IPS DF 6.9 (cell line): Measurements from ENCODE around the gene IFNA6.

Source experiments
- DNase-seq: peaks from one replicate; pipeline ENCODE4 v3.0.0-alpha.2; 2013; ENCODE audit warnings: low read depth, low spot score
- H3K27ac ChIP-seq: one replicate; pipeline ENCODE4 v1.5.1; 2013; ENCODE audit warnings: low read length, control low read depth
- H3K27me3 ChIP-seq: 2 replicates; pipeline ENCODE4 v1.6.1; 2013; ENCODE audit warnings: mild to moderate bottlenecking, low read length; ENCODE audit not compliant: control insufficient read depth, insufficient read depth
- H3K36me3 ChIP-seq: 2 replicates; pipeline ENCODE4 v1.6.1; 2013; ENCODE audit warnings: low read length; ENCODE audit not compliant: control insufficient read depth, insufficient read depth
- H3K4me1 ChIP-seq: 2 replicates; pipeline ENCODE4 v1.6.1; 2013; ENCODE audit warnings: low read length; ENCODE audit not compliant: control insufficient read depth, insufficient read depth
- H3K4me3 ChIP-seq: 2 replicates; pipeline ENCODE4 v1.5.1; 2013; ENCODE audit warnings: mild to moderate bottlenecking, low read length
- H3K9me3 ChIP-seq: 2 replicates; pipeline ENCODE4 v1.6.1; 2013; ENCODE audit warnings: low read length, inconsistent platforms; ENCODE audit not compliant: control insufficient read depth, insufficient read depth
- WGBS: extraction: QIAGEN DNeasy Blood & Tissue Kit; methylation state at CpG from one replicate; pipeline ENCODE4 v1.1.7; 2013; ENCODE audit warnings: mixed read lengths, missing lambda C conversion rate; ENCODE audit not compliant: insufficient read length, insufficient coverage; 5-methylcytosine and 5-hydroxymethylcytosine counted together

IFNA6 gene

GRCh38 chr9:21331676-21332402 is 18.8 kb downstream of the IFNA6 start:
- Histone ChIP-seq H3K27ac (no peak overlapping the region), H3K36me3 (no peaks in the 10 kb centered on the region), H3K4me1 (peaks cover 4% of the 10 kb centered on the region; the same call in 1 of the 2 replicates), H3K27me3 (no peaks in the 10 kb centered on the region), H3K4me3 (no peak overlapping the region), H3K9me3 (no peaks in the 10 kb centered on the region)
- WGBS: no CpG with 5 or more reads among the region's 5 CpGs
- no peak for DNase-seq

GRCh38 chr9:21326526-21327139 is 24.1 kb downstream of the IFNA6 start:
- H3K9me3 ChIP-seq: no peaks in the 10 kb centered on the region
- H3K27me3 ChIP-seq: no peaks in the 10 kb centered on the region
- no peaks in the 10 kb centered on the region for H3K4me1 ChIP-seq
- no peak for DNase-seq
- no peak overlapping the region for H3K27ac ChIP-seq
- H3K4me3 ChIP-seq: no peak overlapping the region
- no peaks in the 10 kb centered on the region for H3K36me3 ChIP-seq
- no CpG with 5 or more reads among the region's 2 CpGs for WGBS

GRCh38 chr9:21324047-21324446 is 26.6 kb downstream of the IFNA6 start:
- no peak overlapping the region for H3K4me3 ChIP-seq
- H3K27me3 ChIP-seq: no peaks in the 10 kb centered on the region
- no peaks in the 10 kb centered on the region for H3K9me3 ChIP-seq
- no peaks in the 10 kb centered on the region for H3K36me3 ChIP-seq
- no CpG with 5 or more reads among the region's 4 CpGs for WGBS
- H3K4me1 ChIP-seq: no peaks in the 10 kb centered on the region
- no peak for DNase-seq
- H3K27ac ChIP-seq: no peak overlapping the region

GRCh38 chr9:21322911-21323461 is 27.7 kb downstream of the IFNA6 start:
- WGBS: no CpG with 5 or more reads among the region's 5 CpGs
- no peaks in the 10 kb centered on the region for H3K27me3 ChIP-seq
- no peak overlapping the region for H3K27ac ChIP-seq
- no peak for DNase-seq
- H3K9me3 ChIP-seq: no peaks in the 10 kb centered on the region
- no peaks in the 10 kb centered on the region for H3K4me1 ChIP-seq
- no peak overlapping the region for H3K4me3 ChIP-seq
- H3K36me3 ChIP-seq: no peaks in the 10 kb centered on the region

GRCh38 chr9:21320465-21320864 is 30.2 kb downstream of the IFNA6 start:
- Histone ChIP-seq H3K9me3 (no peaks in the 10 kb centered on the region), H3K4me1 (no peaks in the 10 kb centered on the region), H3K36me3 (no peaks in the 10 kb centered on the region), H3K27me3 (no peaks in the 10 kb centered on the region), H3K27ac (no peak overlapping the region), H3K4me3 (no peak overlapping the region)
- no peak for DNase-seq
- no CpG with 5 or more reads among the region's 2 CpGs for WGBS

GRCh38 chr9:21317956-21318923 is 32.4 kb downstream of the IFNA6 start:
- no CpG with 5 or more reads among the region's 7 CpGs for WGBS
- no peak for DNase-seq
- Histone ChIP-seq H3K4me3 (no peak overlapping the region), H3K4me1 (no peaks in the 10 kb centered on the region), H3K27me3 (no peaks in the 10 kb centered on the region), H3K36me3 (no peaks in the 10 kb centered on the region), H3K27ac (no peak overlapping the region), H3K9me3 (no peaks in the 10 kb centered on the region)

GRCh38 chr9:21316860-21317259 is 33.8 kb downstream of the IFNA6 start:
- Histone ChIP-seq H3K27me3 (no peaks in the 10 kb centered on the region), H3K9me3 (no peaks in the 10 kb centered on the region), H3K4me1 (no peaks in the 10 kb centered on the region), H3K27ac (no peak overlapping the region), H3K4me3 (no peak overlapping the region), H3K36me3 (no peaks in the 10 kb centered on the region)
- DNase-seq: no peak
- no CpG with 5 or more reads among the region's 3 CpGs for WGBS

GRCh38 chr9:21316032-21316842 is 34.5 kb downstream of the IFNA6 start:
- no CpG with 5 or more reads among the region's 8 CpGs for WGBS
- no peaks in the 10 kb centered on the region for H3K27me3 ChIP-seq
- no peaks in the 10 kb centered on the region for H3K4me1 ChIP-seq
- no peaks in the 10 kb centered on the region for H3K9me3 ChIP-seq
- H3K4me3 ChIP-seq: no peak overlapping the region
- H3K36me3 ChIP-seq: no peaks in the 10 kb centered on the region
- H3K27ac ChIP-seq: no peak overlapping the region
- no peak for DNase-seq

- Histone ChIP-seq H3K4me3 (no peak overlapping the region), H3K4me1 (no peaks in the 10 kb centered on the region), H3K27ac (no peak overlapping the region), H3K9me3 (no peaks in the 10 kb centered on the region), H3K36me3 (no peaks in the 10 kb centered on the region), H3K27me3 (no peaks in the 10 kb centered on the region)
- WGBS: no CpG with 5 or more reads among the region's 2 CpGs
- no peak for DNase-seq
Measured at GRCh38 chr9:21314152-21314551, 36.5 kb downstream of the IFNA6 start.
